HG03378 (cell line): Measurements from ENCODE around the gene CDC123.
A peak's percentile ranks its signal among the peaks of the same experiment; 100 is the strongest.
"Not testable (repeated sequence)": the region's sequence is repeated elsewhere in the genome, so short reads cannot be mapped to it uniquely, and the experiment has no call there.

Experiments used
- ATAC-seq: cut with Tn5 transposase; IDR thresholded peaks from one replicate; pipeline ENCODE4 v1.9.1; 2021; ENCODE audit warnings: mild to moderate bottlenecking, moderate library complexity; ENCODE audit not compliant: unreplicated experiment

CDC123 gene

GRCh38 chr10:12195603-12196506 is at the start of gene CDC123, which contains the start of gene NUDT5:
Gene CDC123 (plus strand): TSS chr10:12196188. CDS start chr10:12196246, 58 bp downstream.
Gene NUDT5 (minus strand): TSS chr10:12195891. CDS start chr10:12186291, 9,600 bp downstream.
- peak; percentile 78 for ATAC-seq

GRCh38 chr10:12150163-12150562 is 45.8 kb upstream of the CDC123 start:
- ATAC-seq: no peak

GRCh38 chr10:12154516-12154915 is 41.5 kb upstream of the CDC123 start:
- no peak for ATAC-seq

GRCh38 chr10:12156367-12157123 is 39.4 kb upstream of the CDC123 start:
- ATAC-seq: no peak

- ATAC-seq: no peak
Observed at GRCh38 chr10:12158111-12158510, 37.9 kb upstream of the CDC123 start.

GRCh38 chr10:12160664-12161063 is 35.3 kb upstream of the CDC123 start:
- no peak for ATAC-seq

- no peak for ATAC-seq
Observed at GRCh38 chr10:12162927-12163326, 33.1 kb upstream of the CDC123 start.

- ATAC-seq: no peak
Observed at GRCh38 chr10:12164085-12164484, 31.9 kb upstream of the CDC123 start.

GRCh38 chr10:12165036-12165435 is 31.0 kb upstream of the CDC123 start:
- ATAC-seq: no peak

GRCh38 chr10:12165999-12166775 is 29.8 kb upstream of the CDC123 start:
- no peak for ATAC-seq

GRCh38 chr10:12171512-12171911 is 24.5 kb upstream of the CDC123 start:
- ATAC-seq: not testable (repeated sequence)

- no peak for ATAC-seq
Observed at GRCh38 chr10:12177642-12178041, 18.3 kb upstream of the CDC123 start.

- ATAC-seq: no peak
Observed at GRCh38 chr10:12179606-12180170, 16.3 kb upstream of the CDC123 start.

GRCh38 chr10:12180221-12180974 is 15.6 kb upstream of the CDC123 start:
- no peak for ATAC-seq

- no peak for ATAC-seq
Observed at GRCh38 chr10:12181065-12181775, 14.8 kb upstream of the CDC123 start.

GRCh38 chr10:12184165-12184564 is 11.8 kb upstream of the CDC123 start:
- no peak for ATAC-seq

GRCh38 chr10:12186323-12186722 is 9.7 kb upstream of the CDC123 start:
- ATAC-seq: no peak

GRCh38 chr10:12187321-12187905 is 8.6 kb upstream of the CDC123 start:
- no peak for ATAC-seq

- ATAC-seq: no peak
Observed at GRCh38 chr10:12188656-12189055, 7.3 kb upstream of the CDC123 start.
